D721Med (cell line): ENCODE measurements around the gene UQCR11.

Experiments
- DNase-seq: peaks from one replicate; pipeline ENCODE4 v3.0.0; 2011; ENCODE audit warnings: low spot score; ENCODE audit not compliant: insufficient read length
- FAIRE-seq: peaks from 2 replicates; lab custom pipeline; 2011; peaks lifted over from hg19 to GRCh38; lab: Jason Lieb, UNC
- CTCF ChIP-seq: IDR thresholded peaks from 2 replicates; pipeline ENCODE4 v1.5.1; 2012; ENCODE audit warnings: mild to moderate bottlenecking, control low read depth; ENCODE audit not compliant: insufficient read depth; ENCODE audit errors: missing control alignments

UQCR11 gene

GRCh38 chr19:1615156-1615765 lies 10.0 kb upstream of the UQCR11 start:
- FAIRE-seq = no peak
- no peak for DNase-seq
- no peak for TF ChIP-seq CTCF

GRCh38 chr19:1613808-1614570 lies 8.7 kb upstream of the UQCR11 start:
- FAIRE-seq = no peak
- no peak for TF ChIP-seq CTCF
- DNase-seq = no peak

- no peak for TF ChIP-seq CTCF
- DNase-seq = no peak
- no peak for FAIRE-seq
These were observed 7.9 kb upstream of the UQCR11 start for GRCh38 chr19:1613146-1613545.

GRCh38 chr19:1612114-1613086 lies 7.1 kb upstream of the UQCR11 start:
- FAIRE-seq (no peak), DNase-seq (no peak)
- TF ChIP-seq CTCF = no peak

GRCh38 chr19:1611353-1611752 lies 6.1 kb upstream of the UQCR11 start:
- TF ChIP-seq CTCF = no peak
- FAIRE-seq = no peak
- no peak for DNase-seq

- FAIRE-seq (no peak), DNase-seq (no peak)
- no peak for TF ChIP-seq CTCF
These were observed 5.3 kb upstream of the UQCR11 start for GRCh38 chr19:1610579-1610978.
